Stimulated activated CD8-positive, alpha-beta memory T cell treated with anti-CD3 and anti-CD28 coated beads, Interleukin-4, amount 100 ng/mL, for 1 hour (primary cell): ENCODE measurements around the gene NMNAT3.

Experiments used
- DNase-seq, 2 donors: peaks; one replicate each; pipeline ENCODE4 v3.0.0-alpha.2; 2020; ENCODE audit warnings: low read depth in 2 of 2, low spot score in 1 of 2

The NMNAT3 gene

DNA sequence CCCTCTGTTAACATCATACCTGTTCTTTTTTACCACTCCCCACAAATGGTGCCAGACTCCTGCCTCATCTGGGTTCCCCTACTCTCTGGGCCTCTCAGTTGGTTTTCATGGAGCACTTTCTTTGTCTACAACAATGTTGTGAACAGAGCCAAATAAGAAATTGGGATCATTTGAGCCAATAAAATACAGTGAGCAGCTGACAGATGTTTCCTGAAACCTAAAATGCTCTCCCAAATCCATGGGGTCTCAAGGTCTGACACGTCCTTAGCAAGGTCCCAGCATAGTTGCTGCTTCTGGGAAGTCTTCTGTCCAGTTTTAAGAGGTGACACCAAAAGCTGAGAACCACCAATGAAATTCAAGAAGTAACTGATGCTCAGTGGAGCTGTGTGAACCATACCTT is 1.7 kb downstream of the NMNAT3 start:
- DNase-seq: no peak

DNA sequence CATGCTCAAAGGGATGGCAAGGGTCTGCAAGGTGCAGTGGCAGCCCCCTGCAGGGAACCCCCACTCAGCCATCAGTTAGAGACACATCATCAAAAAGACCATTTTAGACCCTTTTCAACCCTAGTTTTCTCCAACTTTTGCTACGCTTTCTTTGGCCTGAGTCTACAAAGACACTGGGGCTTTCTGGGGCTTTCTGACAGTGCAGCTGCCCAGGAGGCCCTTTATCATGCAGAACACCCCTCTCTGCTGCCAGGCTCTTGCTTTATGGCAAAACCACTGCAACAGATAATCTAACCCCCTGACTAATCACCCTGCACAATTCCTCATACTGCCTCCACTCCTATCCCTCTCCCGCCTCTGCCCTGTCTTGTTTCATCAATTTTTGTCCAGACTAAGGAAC is 2.4 kb downstream of the NMNAT3 start:
- no peak for DNase-seq

- DNase-seq: no peak
These were observed 3.1 kb downstream of the NMNAT3 start for GRCh38 chr3:139674571-139675260.

GRCh38 chr3:139672884-139673283 is 4.9 kb downstream of the NMNAT3 start:
- no peak for DNase-seq

- DNase-seq: no peak
These were observed 5.7 kb downstream of the NMNAT3 start for GRCh38 chr3:139671863-139672646.

GRCh38 chr3:139671107-139671506 is 6.7 kb downstream of the NMNAT3 start:
- DNase-seq: no peak

DNA sequence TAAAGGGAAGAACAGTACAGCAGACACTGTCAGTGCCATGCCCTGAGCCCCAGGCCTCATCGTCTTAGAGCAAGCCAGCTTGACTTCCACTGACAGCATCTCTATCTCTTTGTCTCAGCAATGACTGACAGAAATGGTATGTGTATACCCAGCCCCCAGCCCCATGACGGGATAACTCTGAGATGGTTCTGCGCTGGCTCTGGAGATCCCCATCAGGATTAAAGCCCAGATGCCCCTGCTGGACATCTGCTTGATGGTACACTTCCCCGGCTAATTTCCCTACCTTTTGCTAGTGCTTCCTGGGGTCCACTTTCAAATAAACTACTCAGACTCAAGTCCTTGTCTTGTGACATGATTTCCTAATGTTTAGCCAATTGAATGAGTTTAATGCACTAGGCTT is 7.6 kb downstream of the NMNAT3 start:
- no peak for DNase-seq

GRCh38 chr3:139668332-139668731 is 9.4 kb downstream of the NMNAT3 start:
- no peak for DNase-seq

- DNase-seq: no peak
These were observed 12.8 kb downstream of the NMNAT3 start for GRCh38 chr3:139664958-139665357.

- no peak for DNase-seq
These were observed 17.5 kb downstream of the NMNAT3 start for GRCh38 chr3:139660269-139660668.

DNA sequence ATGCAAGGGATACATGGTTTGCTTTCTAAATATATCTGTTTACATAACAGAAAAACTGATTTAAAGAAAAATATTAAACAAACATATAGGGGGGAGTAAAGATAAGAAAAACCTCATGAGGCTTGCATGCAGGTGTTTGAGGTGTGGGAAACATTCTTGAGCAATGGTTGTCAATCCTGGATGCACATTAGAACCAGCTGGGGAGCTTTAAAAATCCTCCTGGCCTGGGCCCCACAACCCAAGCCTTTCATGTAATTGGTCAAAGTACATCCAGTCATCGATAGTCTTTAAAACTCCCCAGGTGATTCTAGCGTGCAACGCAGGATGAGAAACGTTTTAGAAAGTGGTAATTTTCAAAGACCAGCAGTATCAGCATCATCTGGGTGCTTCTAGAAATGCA is 18.3 kb downstream of the NMNAT3 start:
- no peak for DNase-seq

GRCh38 chr3:139657936-139658335 is 19.8 kb downstream of the NMNAT3 start:
- DNase-seq: no peak

GRCh38 chr3:139657434-139657833 is 20.3 kb downstream of the NMNAT3 start:
- no peak for DNase-seq

DNA sequence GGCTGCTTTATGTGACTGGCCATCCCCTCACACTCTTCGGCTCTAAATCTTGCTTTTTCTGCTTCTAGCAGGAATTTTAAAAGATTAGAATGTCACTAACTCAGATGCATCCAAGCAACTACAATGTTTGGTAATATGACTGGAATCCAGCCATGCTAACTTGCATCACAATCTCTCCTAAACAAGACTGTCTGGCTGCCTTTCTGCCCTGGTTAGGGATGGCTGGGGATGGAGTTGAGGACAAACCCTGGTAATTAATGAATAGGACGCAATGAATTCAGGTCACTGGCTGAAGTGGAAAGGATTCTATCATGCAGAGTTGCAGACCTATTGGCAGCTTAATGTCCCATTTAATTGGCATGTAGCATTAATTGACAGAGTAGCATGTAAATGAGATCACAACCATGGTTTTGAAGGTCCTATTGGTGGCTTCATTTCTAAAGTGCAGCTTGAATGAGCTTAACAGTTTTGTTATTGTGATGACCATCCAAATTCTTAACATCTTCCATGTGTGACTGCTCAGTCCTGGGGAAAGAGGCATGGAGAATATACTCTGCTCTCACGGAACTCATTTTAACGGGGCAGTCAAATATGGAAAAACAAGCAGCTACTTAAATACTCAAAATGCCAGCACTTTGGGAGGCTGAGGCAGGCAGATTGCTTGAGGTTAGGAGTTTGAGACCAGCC is 21.7 kb downstream of the NMNAT3 start:
- no peak for DNase-seq

GRCh38 chr3:139654637-139655365 is 23.0 kb downstream of the NMNAT3 start:
- DNase-seq: no peak

- DNase-seq: no peak
These were observed 24.2 kb downstream of the NMNAT3 start for GRCh38 chr3:139653582-139653981.

DNA sequence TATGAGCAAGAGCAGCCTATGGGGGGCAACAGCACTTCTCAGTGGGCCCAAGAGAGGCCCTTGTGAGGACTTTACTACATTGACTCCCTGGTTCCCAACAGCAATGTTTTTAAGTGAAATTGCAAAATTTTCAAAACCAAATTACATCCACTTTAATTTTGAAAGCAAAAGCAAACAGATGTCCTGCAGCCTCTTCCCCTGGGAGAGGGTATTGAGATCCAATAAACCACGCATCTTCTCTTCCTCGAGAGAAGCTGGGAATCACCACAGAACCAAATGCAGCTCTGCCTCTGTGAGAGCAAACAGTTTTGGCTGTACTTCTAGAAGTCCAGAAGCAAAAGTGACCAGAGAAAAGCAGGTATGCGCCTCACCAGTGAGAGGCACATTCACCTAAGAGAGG is 25.2 kb downstream of the NMNAT3 start:
- no peak for DNase-seq

GRCh38 chr3:139647866-139648435 is 29.8 kb downstream of the NMNAT3 start:
- DNase-seq: no peak

DNA sequence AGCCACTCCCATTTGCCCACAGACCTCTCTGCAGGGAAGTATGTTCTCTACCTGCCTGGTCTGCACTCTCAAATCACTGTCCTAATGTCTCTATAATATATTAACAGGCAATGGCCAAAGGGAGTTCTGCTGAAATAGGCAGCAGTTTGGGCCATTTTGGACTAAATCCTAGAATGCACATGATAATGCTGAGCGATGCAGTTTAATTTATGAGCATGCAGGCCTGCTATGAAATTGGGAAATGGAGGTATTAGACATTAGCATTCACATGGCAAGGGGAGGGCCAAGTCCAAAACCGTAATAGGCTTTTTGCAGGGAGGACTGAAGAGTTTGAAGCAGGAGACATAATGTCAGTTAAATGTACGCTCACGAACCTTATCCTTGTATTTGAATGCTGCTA is 31.3 kb downstream of the NMNAT3 start:
- no peak for DNase-seq

GRCh38 chr3:139642996-139643395 is 34.8 kb downstream of the NMNAT3 start:
- DNase-seq: no peak

DNA sequence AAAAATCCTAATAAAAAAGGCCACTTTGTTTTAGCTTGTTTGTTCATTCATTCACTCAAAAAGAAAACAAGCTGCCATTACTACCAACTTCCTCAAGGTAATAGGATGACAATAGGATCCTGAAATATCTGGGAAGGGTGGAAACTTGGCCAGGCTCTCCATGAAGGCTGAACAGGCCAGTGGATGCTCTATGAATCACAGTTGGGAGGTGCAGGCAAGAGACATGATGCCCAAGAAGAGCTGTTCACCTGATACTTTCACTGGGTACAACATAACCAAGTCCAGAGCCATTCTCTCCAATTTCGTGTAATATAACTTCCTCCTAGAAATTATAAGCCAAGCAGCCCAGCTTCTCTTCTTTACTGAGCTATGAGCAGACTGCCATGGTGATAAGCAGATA is 37.3 kb downstream of the NMNAT3 start:
- DNase-seq: no peak
